IPS-NIHi7 (cell line): Measurements from ENCODE around the gene FAM53A.

ENCODE experiments used
- DNase-seq: peaks from one replicate; pipeline ENCODE4 v3.0.0; 2012; ENCODE audit warnings: mixed read lengths; ENCODE audit errors: extremely low spot score

The FAM53A gene

GRCh38 chr4:1593881-1594345 is 90.2 kb downstream of the FAM53A start:
- DNase-seq: no peak

GRCh38 chr4:1593458-1593857 is 90.7 kb downstream of the FAM53A start:
- DNase-seq: no peak

- DNase-seq: no peak
These were observed 91.2 kb downstream of the FAM53A start for GRCh38 chr4:1592709-1593417.

- DNase-seq: no peak
These were observed 91.9 kb downstream of the FAM53A start for GRCh38 chr4:1592068-1592708.

GRCh38 chr4:1591107-1591506 is 93.0 kb downstream of the FAM53A start:
- DNase-seq: no peak

- DNase-seq: no peak
These were observed 93.9 kb downstream of the FAM53A start for GRCh38 chr4:1590244-1590643.
